B cell (primary cell): ENCODE measurements around the gene HMCN1.

Experiments used
- EZH2 ChIP-seq: IDR thresholded peaks from 2 replicates; pipeline ENCODE4 v1.6.1; 2012; ENCODE audit warnings: borderline replicate concordance, low read depth, mild to moderate bottlenecking, moderate library complexity, low read length; ENCODE audit not compliant: insufficient read depth, poor library complexity, severe bottlenecking
- TF ChIP-seq, protein P1 (sequence below): fragments of 200-600 bp; IDR thresholded peaks from one replicate; pipeline ENCODE4 v1.8.0; 2022; ENCODE audit warnings: antibody characterized with exemption, mild to moderate bottlenecking

GRCh38 chr1:185880330-185880729, 146.1 kb downstream of the HMCN1 start:
- TF ChIP-seq, protein P1, sequence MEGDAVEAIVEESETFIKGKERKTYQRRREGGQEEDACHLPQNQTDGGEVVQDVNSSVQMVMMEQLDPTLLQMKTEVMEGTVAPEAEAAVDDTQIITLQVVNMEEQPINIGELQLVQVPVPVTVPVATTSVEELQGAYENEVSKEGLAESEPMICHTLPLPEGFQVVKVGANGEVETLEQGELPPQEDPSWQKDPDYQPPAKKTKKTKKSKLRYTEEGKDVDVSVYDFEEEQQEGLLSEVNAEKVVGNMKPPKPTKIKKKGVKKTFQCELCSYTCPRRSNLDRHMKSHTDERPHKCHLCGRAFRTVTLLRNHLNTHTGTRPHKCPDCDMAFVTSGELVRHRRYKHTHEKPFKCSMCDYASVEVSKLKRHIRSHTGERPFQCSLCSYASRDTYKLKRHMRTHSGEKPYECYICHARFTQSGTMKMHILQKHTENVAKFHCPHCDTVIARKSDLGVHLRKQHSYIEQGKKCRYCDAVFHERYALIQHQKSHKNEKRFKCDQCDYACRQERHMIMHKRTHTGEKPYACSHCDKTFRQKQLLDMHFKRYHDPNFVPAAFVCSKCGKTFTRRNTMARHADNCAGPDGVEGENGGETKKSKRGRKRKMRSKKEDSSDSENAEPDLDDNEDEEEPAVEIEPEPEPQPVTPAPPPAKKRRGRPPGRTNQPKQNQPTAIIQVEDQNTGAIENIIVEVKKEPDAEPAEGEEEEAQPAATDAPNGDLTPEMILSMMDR, result no peak
- TF ChIP-seq EZH2, result no peak
